K562 (cell line): ENCODE results near the gene MBNL1. TPM values are rescaled to one million over a fixed set of nuclear protein-coding genes. Genes with fewer than 3 reads are reported as not detected.

ENCODE experiments used
- ATF7 ChIP-seq: fragments of 450-650 bp; IDR thresholded peaks from 2 replicates; pipeline ENCODE4 v1.7.1; 2014; ENCODE audit warnings: mild to moderate bottlenecking, moderate library complexity
- BHLHE40 ChIP-seq: IDR thresholded peaks from 2 replicates; pipeline ENCODE4 v1.6.1; 2011; ENCODE audit warnings: low read length, improper control_type of control experiment
- CBFA2T3 ChIP-seq: fragments of 450-650 bp; IDR thresholded peaks from 2 replicates; pipeline ENCODE4 v1.6.1; 2017
- CBX8 ChIP-seq: fragments of 200-600 bp; sonication (generic); IDR thresholded peaks from 2 replicates; pipeline ENCODE4 v1.6.1; 2012; ENCODE audit warnings: borderline replicate concordance, mixed run types, low read depth, mild to moderate bottlenecking, moderate library complexity, mixed read lengths, low read length, control low read depth, inconsistent platforms; ENCODE audit not compliant: poor library complexity, severe bottlenecking; ENCODE audit errors: extremely low read depth
- CLOCK ChIP-seq: fragments of 250-450 bp; sonication (Bioruptor Pico); IDR thresholded peaks from 2 replicates; pipeline ENCODE4 v1.4.0; 2020; ENCODE audit warnings: mild to moderate bottlenecking, moderate library complexity, borderline replicate concordance
- CTCF ChIP-seq, 3 experiments: IDR thresholded peaks in 2 of 3; conservative IDR thresholded peaks in 1 of 3; 2 replicates each; pipeline ENCODE4 v1.5.1; 2011 to 2012; ENCODE audit warnings: low read length in 3 of 3, mild to moderate bottlenecking in 3 of 3, control low read depth in 2 of 3, improper control_type of control experiment in 1 of 3, inconsistent platforms in 1 of 3, low read depth in 1 of 3, mixed read lengths in 1 of 3, moderate library complexity in 1 of 3; ENCODE audit not compliant: insufficient read depth in 2 of 3
- EGR1 ChIP-seq: fragments of 450-650 bp; conservative IDR thresholded peaks from 2 replicates; pipeline ENCODE4 v1.6.1; 2017; ENCODE audit warnings: mild to moderate bottlenecking
- EWSR1 ChIP-seq: fragments of 450-650 bp; IDR thresholded peaks from 2 replicates; pipeline ENCODE4 v1.6.1; 2018; ENCODE audit warnings: borderline replicate concordance, mild to moderate bottlenecking, low read depth, moderate library complexity; ENCODE audit not compliant: partially characterized antibody
- HDAC2 ChIP-seq: fragments of 450-650 bp; IDR thresholded peaks from 2 replicates; pipeline ENCODE4 v1.6.1; 2016; ENCODE audit warnings: mild to moderate bottlenecking
- ILF3 ChIP-seq: fragments of 450-650 bp; IDR thresholded peaks from 2 replicates; pipeline ENCODE4 v1.6.1; 2018; ENCODE audit warnings: antibody characterized with exemption, mild to moderate bottlenecking, moderate library complexity, borderline replicate concordance
- MEIS2 ChIP-seq: fragments of 450-650 bp; IDR thresholded peaks from 2 replicates; pipeline ENCODE4 v1.6.1; 2014; ENCODE audit warnings: mild to moderate bottlenecking; ENCODE audit not compliant: partially characterized antibody
- MNT ChIP-seq, 2 experiments: fragments of 450-650 bp; conservative IDR thresholded peaks; 2 replicates each; pipeline ENCODE4 v1.6.1; 2017; ENCODE audit warnings: mild to moderate bottlenecking in 2 of 2, moderate library complexity in 2 of 2
- NCOA1 ChIP-seq: fragments of 450-650 bp; IDR thresholded peaks from 2 replicates; pipeline ENCODE4 v1.6.1; 2016; ENCODE audit warnings: low read depth
- POLR2H ChIP-seq: IDR thresholded peaks from 2 replicates; pipeline ENCODE4 v1.6.1; 2016; ENCODE audit warnings: missing genetic modification characterization, low read depth, mild to moderate bottlenecking, control low read depth, missing compliant biosample characterization, moderate library complexity
- PTRF ChIP-seq: fragments of 450-650 bp; IDR thresholded peaks from 2 replicates; pipeline ENCODE4 v1.6.1; 2016; ENCODE audit warnings: mild to moderate bottlenecking, missing genetic modification characterization, missing compliant biosample characterization
- SMARCA5 ChIP-seq: fragments of 450-650 bp; IDR thresholded peaks from 2 replicates; pipeline ENCODE4 v1.6.1; 2016
- SP1 ChIP-seq: sonication (generic); formaldehyde crosslinking; IDR thresholded peaks from 2 replicates; pipeline ENCODE4 v1.8.1; 2022; ENCODE audit warnings: mild to moderate bottlenecking, missing genetic modification reagents
- SP2 ChIP-seq: IDR thresholded peaks from 2 replicates; pipeline ENCODE4 v1.6.1; 2011; ENCODE audit warnings: mild to moderate bottlenecking, low read depth, low read length, moderate library complexity; ENCODE audit not compliant: poor library complexity, severe bottlenecking; ENCODE audit errors: extremely low read depth
- USF1 ChIP-seq: sonication (generic); formaldehyde crosslinking; IDR thresholded peaks from 2 replicates; pipeline ENCODE4 v1.9.0; 2022; ENCODE audit warnings: mild to moderate bottlenecking, missing genetic modification reagents
- ZC3H8 ChIP-seq: fragments of 450-650 bp; IDR thresholded peaks from 2 replicates; pipeline ENCODE4 v1.6.1; 2017
- ZFP36 ChIP-seq: fragments of 150-350 bp; IDR thresholded peaks from 2 replicates; pipeline ENCODE4 v1.6.1; 2018; ENCODE audit warnings: low read length, low read depth; ENCODE audit not compliant: partially characterized antibody
- ZNF121 ChIP-seq: sonication (generic); formaldehyde crosslinking; conservative IDR thresholded peaks from 2 replicates; pipeline ENCODE4 v1.8.0; 2022; ENCODE audit warnings: missing genetic modification reagents
- polyA plus RNA-seq, 8 experiments: library from polyadenylated mRNA; depleted of rRNA in 4 of 8; stranded (reverse) in 5 of 8; unstranded in 3 of 8; fragments of >200 nt; fragmentation: Nextera tagmentation in 2 of 8; fragmentation: Illumina TruSeq in 1 of 8; extraction: Ambion mirVana in 2 of 8; extraction: Trizol in 1 of 8; gene quantifications; 2 replicates each; pipeline versions ENCODE4 v1.2.1 to v1.2.3, GENCODE V29; 2011 to 2014; ENCODE audit warnings: inconsistent platforms in 1 of 8, missing spikeins in 1 of 8
- total RNA-seq, 7 experiments: library from RNA; depleted of rRNA in 6 of 7; stranded (reverse); fragments of >200 nt in 6 of 7; fragmentation: Illumina TruSeq in 2 of 7; extraction: Trizol in 2 of 7; gene quantifications; 2 replicates each; pipeline versions ENCODE4 v1.2.1 to v1.2.3, GENCODE V29; 2011 to 2021; ENCODE audit warnings: low replicate concordance in 1 of 7

MBNL1 gene
- total and polyA plus RNA-seq, 9 of the 15 experiments (the other 6 are each of a cell fraction or from before 2014, with no cell fraction given): 70.3 to 243 (median 220) TPM

GRCh38 chr3:152268555-152269055 is at the start of gene MBNL1 (continued):
- TF ChIP-seq CLOCK (no peak), CTCF (IDR thresholded peaks at IDR 0.05 in 2 of 3, conservative IDR thresholded peaks at IDR 0.05 in 1 of 3; ENCODE audit: insufficient read depth in 2 of 3, low read depth in 1 of 3, low read length in 3 of 3) (peak in 1 of 3 experiments; percentile 7; a peak in 1 of 6 replicates), BHLHE40 (peak; percentile 34; the same call in 1 of the 2 replicates), MEIS2 (peak; percentile 83), ZC3H8 (no peak), EGR1 (no peak; the same call in 1 of the 2 replicates), CBFA2T3 (0 out of 2 replicates have a peak, but pooled peaks have one; percentile 25), ZFP36 (no peak), ATF7 (peak; percentile 98), POLR2H (peak; percentile 88), ILF3 (no peak), ZNF121 (CRISPR knock-in tag) (no peak), SP1 (CRISPR knock-in tag) (no peak; the same call in 1 of the 2 replicates), USF1 (CRISPR knock-in tag) (no peak), EWSR1 (no peak), HDAC2 (no peak), MNT (conservative IDR thresholded peaks at IDR 0.05) (peak; percentile 76 to 86), SP2 (no peak), NCOA1 (no peak), CBX8 (no peak), SMARCA5 (no peak), PTRF (no peak)
